Measurements from ENCODE around the gene CHPF2. TPM values are rescaled to one million over a fixed set of nuclear protein-coding genes. Genes with fewer than 3 reads are reported as not detected.
A peak's percentile ranks its signal among the peaks of the same experiment; 100 is the strongest.

CHPF2 gene
- total RNA-seq, 1 experiment from 2014 or later = 87.7 TPM

GRCh38 chr7:151260883-151261282 lies 28.6 kb downstream of the CHPF2 start:
- DNase-seq (ENCODE audit: low spot score) = no peak

GRCh38 chr7:151261529-151261928 lies 29.2 kb downstream of the CHPF2 start:
- DNase-seq (ENCODE audit: low spot score) = no peak

- no peak for DNase-seq (ENCODE audit: low spot score)
These were observed 32.3 kb downstream of the CHPF2 start for GRCh38 chr7:151264615-151265014.

- DNase-seq (ENCODE audit: low spot score) = no peak
These were observed 33.2 kb downstream of the CHPF2 start for GRCh38 chr7:151265351-151265931.

- DNase-seq (ENCODE audit: low spot score) = no peak
These were observed 37.2 kb downstream of the CHPF2 start for GRCh38 chr7:151269511-151269910.

- no peak for DNase-seq (ENCODE audit: low spot score)
These were observed 39.5 kb downstream of the CHPF2 start for GRCh38 chr7:151271699-151272355.

- DNase-seq (ENCODE audit: low spot score) = no peak
These were observed 40.1 kb downstream of the CHPF2 start for GRCh38 chr7:151272405-151272804.

GRCh38 chr7:151272877-151273276 lies 40.6 kb downstream of the CHPF2 start:
- DNase-seq (ENCODE audit: low spot score) = no peak

GRCh38 chr7:151273651-151274390 lies 41.5 kb downstream of the CHPF2 start:
- DNase-seq (ENCODE audit: low spot score) = no peak

GRCh38 chr7:151274396-151274795 lies 42.1 kb downstream of the CHPF2 start:
- DNase-seq (ENCODE audit: low spot score) = no peak

GRCh38 chr7:151274936-151275812 lies 42.9 kb downstream of the CHPF2 start:
- DNase-seq (ENCODE audit: low spot score) = no peak

- no peak for DNase-seq (ENCODE audit: low spot score)
These were observed 43.7 kb downstream of the CHPF2 start for GRCh38 chr7:151275813-151276577.

- DNase-seq (ENCODE audit: low spot score) = peak; percentile 47
These were observed 44.6 kb downstream of the CHPF2 start for GRCh38 chr7:151276666-151277590.

- no peak for DNase-seq (ENCODE audit: low spot score)
These were observed 45.3 kb downstream of the CHPF2 start for GRCh38 chr7:151277631-151278030.

- DNase-seq (ENCODE audit: low spot score) = no peak
These were observed 46.7 kb downstream of the CHPF2 start for GRCh38 chr7:151278949-151279348.

- DNase-seq (ENCODE audit: low spot score) = no peak
These were observed 47.6 kb downstream of the CHPF2 start for GRCh38 chr7:151279868-151280267.

GRCh38 chr7:151280388-151281019 lies 48.2 kb downstream of the CHPF2 start:
- DNase-seq (ENCODE audit: low spot score) = no peak

GRCh38 chr7:151281686-151282085 lies 49.4 kb downstream of the CHPF2 start:
- no peak for DNase-seq (ENCODE audit: low spot score)

GRCh38 chr7:151282111-151282510 lies 49.8 kb downstream of the CHPF2 start:
- no peak for DNase-seq (ENCODE audit: low spot score)

GRCh38 chr7:151283302-151283701 lies 51.0 kb downstream of the CHPF2 start:
- no peak for DNase-seq (ENCODE audit: low spot score)
